ENCODE results near the gene ZNF664.
A peak's percentile ranks its signal among the peaks of the same experiment; 100 is the strongest.

Gene ZNF664

GRCh38 chr12:123983822-123984485 is 10.9 kb downstream of the ZNF664 start:
- Histone ChIP-seq H3K27ac (ENCODE audit: low read length) (no peak overlapping the region), H3K36me3 (replicated peaks; ENCODE audit: low read depth, low read length) (peaks cover 16% of the 10 kb centered on the region), H3K9me3 (ENCODE audit: insufficient read depth, low read length) (no peaks in the 10 kb centered on the region), H2AFZ (ENCODE audit: low read depth, low read length) (no peak overlapping the region), H3K4me1 (ENCODE audit: low read length) (no peaks in the 10 kb centered on the region), H3K79me2 (ENCODE audit: low read length) (peaks cover 13% of the 10 kb centered on the region), H4K20me1 (ENCODE audit: insufficient read depth, low read length) (peaks cover 35% of the 10 kb centered on the region), H3K4me2 (ENCODE audit: low read length) (no peak overlapping the region), H3K27me3 (ENCODE audit: low read depth, low read length) (no peaks in the 10 kb centered on the region), H3K4me3 (ENCODE audit: low read length) (no peak overlapping the region), H3K9ac (ENCODE audit: low read length) (no peak overlapping the region)
- peak; percentile 68 for TF ChIP-seq CTCF (IDR thresholded peaks at IDR 0.05; ENCODE audit: low read depth, low read length)
- TF ChIP-seq EZH2phosphoT487 (IDR thresholded peaks at IDR 0.05; ENCODE audit: low read depth), result no peak

GRCh38 chr12:123984903-123985302 is 11.9 kb downstream of the ZNF664 start:
- Histone ChIP-seq H3K9me3 (ENCODE audit: insufficient read depth, low read length) (no peaks in the 10 kb centered on the region), H3K36me3 (replicated peaks; ENCODE audit: low read depth, low read length) (peaks cover 24% of the 10 kb centered on the region), H3K27me3 (ENCODE audit: low read depth, low read length) (no peaks in the 10 kb centered on the region), H3K9ac (ENCODE audit: low read length) (no peak overlapping the region), H4K20me1 (ENCODE audit: insufficient read depth, low read length) (peaks cover 37% of the 10 kb centered on the region), H2AFZ (ENCODE audit: low read depth, low read length) (no peak overlapping the region), H3K4me1 (ENCODE audit: low read length) (no peaks in the 10 kb centered on the region), H3K4me3 (ENCODE audit: low read length) (no peak overlapping the region), H3K79me2 (ENCODE audit: low read length) (peaks cover 13% of the 10 kb centered on the region), H3K27ac (ENCODE audit: low read length) (no peak overlapping the region), H3K4me2 (ENCODE audit: low read length) (no peak overlapping the region)
- TF ChIP-seq EZH2phosphoT487 (IDR thresholded peaks at IDR 0.05; ENCODE audit: low read depth) (no peak), CTCF (IDR thresholded peaks at IDR 0.05; ENCODE audit: low read depth, low read length) (no peak)

GRCh38 chr12:123986374-123986965 is 13.5 kb downstream of the ZNF664 start:
- Histone ChIP-seq H3K4me2 (ENCODE audit: low read length) (no peak overlapping the region), H3K36me3 (replicated peaks; ENCODE audit: low read depth, low read length) (peaks cover 26% of the 10 kb centered on the region), H3K27me3 (ENCODE audit: low read depth, low read length) (no peaks in the 10 kb centered on the region), H4K20me1 (ENCODE audit: insufficient read depth, low read length) (peaks cover 37% of the 10 kb centered on the region), H2AFZ (ENCODE audit: low read depth, low read length) (no peak overlapping the region), H3K79me2 (ENCODE audit: low read length) (peaks cover 13% of the 10 kb centered on the region), H3K27ac (ENCODE audit: low read length) (no peak overlapping the region), H3K4me1 (ENCODE audit: low read length) (no peaks in the 10 kb centered on the region), H3K9me3 (ENCODE audit: insufficient read depth, low read length) (no peaks in the 10 kb centered on the region), H3K9ac (ENCODE audit: low read length) (no peak overlapping the region), H3K4me3 (ENCODE audit: low read length) (no peak overlapping the region)
- TF ChIP-seq EZH2phosphoT487 (IDR thresholded peaks at IDR 0.05; ENCODE audit: low read depth), result no peak

GRCh38 chr12:123987022-123987421 is 14.0 kb downstream of the ZNF664 start:
- Histone ChIP-seq H3K36me3 (replicated peaks; ENCODE audit: low read depth, low read length) (peaks cover 32% of the 10 kb centered on the region), H4K20me1 (ENCODE audit: insufficient read depth, low read length) (peaks cover 37% of the 10 kb centered on the region)

More at GRCh38 chr12:123987022-123987421, 14.0 kb downstream of the ZNF664 start:
- Histone ChIP-seq H3K9ac (ENCODE audit: low read length) (no peak overlapping the region), H3K4me3 (ENCODE audit: low read length) (no peak overlapping the region), H3K9me3 (ENCODE audit: insufficient read depth, low read length) (no peaks in the 10 kb centered on the region), H3K4me1 (ENCODE audit: low read length) (no peaks in the 10 kb centered on the region), H3K27me3 (ENCODE audit: low read depth, low read length) (no peaks in the 10 kb centered on the region), H3K4me2 (ENCODE audit: low read length) (no peak overlapping the region), H2AFZ (ENCODE audit: low read depth, low read length) (no peak overlapping the region), H3K27ac (ENCODE audit: low read length) (no peak overlapping the region), H3K79me2 (ENCODE audit: low read length) (peaks cover 13% of the 10 kb centered on the region)
- TF ChIP-seq EZH2phosphoT487 (IDR thresholded peaks at IDR 0.05; ENCODE audit: low read depth) (no peak), CTCF (IDR thresholded peaks at IDR 0.05; ENCODE audit: low read depth, low read length) (no peak)
